Tibial nerve (tissue), 3 donors: ENCODE results near the gene BTRC.

Experiments
- CTCF ChIP-seq, 5 experiments: fragments of 200-600 bp in 3 of 5; fragments of 450-650 bp in 2 of 5; sonication (generic) in 3 of 5; IDR thresholded peaks; one replicate each; pipeline ENCODE4 v1.5.1; 2016 to 2019; ENCODE audit warnings: antibody characterized with exemption in 5 of 5, mild to moderate bottlenecking in 3 of 5, moderate library complexity in 2 of 5
- POLR2A ChIP-seq, 2 donors: fragments of 450-650 bp; IDR thresholded peaks; one replicate each; pipeline ENCODE4 v1.6.1; 2017; ENCODE audit warnings: antibody characterized with exemption in 2 of 2, mild to moderate bottlenecking in 2 of 2, moderate library complexity in 2 of 2

- TF ChIP-seq CTCF (IDR thresholded peaks at IDR 0.05), result no peak
- no peak for TF ChIP-seq POLR2A (IDR thresholded peaks at IDR 0.05)
These were observed 82.3 kb downstream of the BTRC start for GRCh38 chr10:101436302-101436701.
